Left lobe of liver (tissue), 2 donors: Measurements from ENCODE around the gene E2F7. TPM values are rescaled to one million over a fixed set of nuclear protein-coding genes. Genes with fewer than 3 reads are reported as not detected.
"Not testable (repeated sequence)": the region's sequence is repeated elsewhere in the genome, so short reads cannot be mapped to it uniquely, and the experiment has no call there.

Experiments used
- ATAC-seq: fragments of 200-7000 bp; cut with Tn5 transposase; one replicate; pipeline ENCODE4 v1.9.1; 2020; ENCODE audit warnings: mild to moderate bottlenecking, moderate library complexity
- DNase-seq: peaks from one replicate; pipeline ENCODE4 v3.0.0-alpha.2; 2020; ENCODE audit warnings: low spot score
- total RNA-seq: library from RNA; stranded (reverse); gene quantifications from one replicate; pipeline ENCODE4 v1.2.1, GENCODE V29; 2021
- donor health status: DM: no; HTN: no; CAD: no; lungs with moderate emphysema.
- donor health status: DM: no; HTN: yes; CAD: no.

Gene E2F7
- 0.18 TPM for total RNA-seq

GRCh38 chr12:77065361-77066204 is at the start of gene E2F7:
TSS of gene E2F7 (minus strand) at chr12:77065569. CDS start at chr12:77064635, 934 bp downstream.
- ATAC-seq: peak; percentile 99
- peak; percentile 90 for DNase-seq

GRCh38 chr12:77113971-77114370 is 48.6 kb upstream of the E2F7 start:
- ATAC-seq (no peak), DNase-seq (no peak)

GRCh38 chr12:77108707-77109106 is 43.3 kb upstream of the E2F7 start:
- DNase-seq: no peak
- ATAC-seq: no peak

- ATAC-seq (no peak), DNase-seq (no peak)
Measured at GRCh38 chr12:77107121-77107520, 41.8 kb upstream of the E2F7 start.

- ATAC-seq (no peak), DNase-seq (no peak)
Measured at GRCh38 chr12:77104792-77105191, 39.4 kb upstream of the E2F7 start.

- no peak for ATAC-seq
- no peak for DNase-seq
Measured at GRCh38 chr12:77104286-77104685, 38.9 kb upstream of the E2F7 start.

GRCh38 chr12:77102691-77103090 is 37.3 kb upstream of the E2F7 start:
- ATAC-seq (no peak), DNase-seq (no peak)

- ATAC-seq (no peak), DNase-seq (no peak)
Measured at GRCh38 chr12:77102123-77102522, 36.8 kb upstream of the E2F7 start.

- no peak for ATAC-seq
Measured at GRCh38 chr12:77099799-77100198, 34.4 kb upstream of the E2F7 start.

GRCh38 chr12:77097846-77098245 is 32.5 kb upstream of the E2F7 start:
- ATAC-seq (no peak), DNase-seq (no peak)

More at GRCh38 chr12:77099799-77100198, 34.4 kb upstream of the E2F7 start:
- DNase-seq: no peak

GRCh38 chr12:77092227-77092626 is 26.9 kb upstream of the E2F7 start:
- not testable (repeated sequence) for ATAC-seq, DNase-seq

- ATAC-seq (no peak), DNase-seq (no peak)
Measured at GRCh38 chr12:77089686-77090220, 24.4 kb upstream of the E2F7 start.

GRCh38 chr12:77087427-77087826 is 22.1 kb upstream of the E2F7 start:
- no peak for ATAC-seq
- DNase-seq: no peak

GRCh38 chr12:77082021-77082420 is 16.7 kb upstream of the E2F7 start:
- no peak for DNase-seq
- ATAC-seq: no peak

GRCh38 chr12:77079631-77080030 is 14.3 kb upstream of the E2F7 start:
- no peak for ATAC-seq
- no peak for DNase-seq

GRCh38 chr12:77078231-77078630 is 12.9 kb upstream of the E2F7 start:
- DNase-seq: no peak
- no peak for ATAC-seq

- no peak for ATAC-seq
- no peak for DNase-seq
Measured at GRCh38 chr12:77076886-77077285, 11.5 kb upstream of the E2F7 start.

GRCh38 chr12:77073894-77074293 is 8.5 kb upstream of the E2F7 start:
- ATAC-seq: not testable (repeated sequence)

GRCh38 chr12:77072833-77073495 is 7.6 kb upstream of the E2F7 start:
- no peak for ATAC-seq
- DNase-seq: no peak

More at GRCh38 chr12:77073894-77074293, 8.5 kb upstream of the E2F7 start:
- not testable (repeated sequence) for DNase-seq

GRCh38 chr12:77070800-77071449 is 5.6 kb upstream of the E2F7 start:
- DNase-seq: no peak
- ATAC-seq: no peak

- DNase-seq (no peak), ATAC-seq (no peak)
Measured at GRCh38 chr12:77070382-77070781, 5.0 kb upstream of the E2F7 start.
